HG03196 (cell line): ENCODE measurements around the gene LBR.
A peak's percentile ranks its signal among the peaks of the same experiment; 100 is the strongest.

Source experiments
- ATAC-seq: cut with Tn5 transposase; IDR thresholded peaks from one replicate; pipeline ENCODE4 v1.9.1; 2021; ENCODE audit not compliant: unreplicated experiment

LBR gene

DNA sequence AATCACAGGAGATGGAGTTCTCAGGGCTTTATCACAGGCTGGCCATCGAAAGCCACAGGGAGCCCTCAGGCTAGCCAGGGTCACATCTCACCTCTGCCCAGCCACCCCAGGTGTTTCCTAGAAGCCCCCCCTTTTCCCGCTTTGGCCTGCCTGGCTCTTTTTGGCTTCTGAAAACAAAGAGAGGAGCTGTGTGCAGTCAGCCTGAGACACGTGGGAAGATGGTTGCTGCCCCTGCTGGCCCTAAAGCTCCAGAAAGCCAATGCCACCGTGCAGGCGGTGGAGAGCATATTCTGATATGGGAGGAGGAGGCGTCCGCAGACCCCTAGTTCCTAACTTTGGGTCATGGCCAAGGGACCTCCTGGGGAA, 18.7 kb upstream of the LBR start:
- no peak for ATAC-seq

DNA sequence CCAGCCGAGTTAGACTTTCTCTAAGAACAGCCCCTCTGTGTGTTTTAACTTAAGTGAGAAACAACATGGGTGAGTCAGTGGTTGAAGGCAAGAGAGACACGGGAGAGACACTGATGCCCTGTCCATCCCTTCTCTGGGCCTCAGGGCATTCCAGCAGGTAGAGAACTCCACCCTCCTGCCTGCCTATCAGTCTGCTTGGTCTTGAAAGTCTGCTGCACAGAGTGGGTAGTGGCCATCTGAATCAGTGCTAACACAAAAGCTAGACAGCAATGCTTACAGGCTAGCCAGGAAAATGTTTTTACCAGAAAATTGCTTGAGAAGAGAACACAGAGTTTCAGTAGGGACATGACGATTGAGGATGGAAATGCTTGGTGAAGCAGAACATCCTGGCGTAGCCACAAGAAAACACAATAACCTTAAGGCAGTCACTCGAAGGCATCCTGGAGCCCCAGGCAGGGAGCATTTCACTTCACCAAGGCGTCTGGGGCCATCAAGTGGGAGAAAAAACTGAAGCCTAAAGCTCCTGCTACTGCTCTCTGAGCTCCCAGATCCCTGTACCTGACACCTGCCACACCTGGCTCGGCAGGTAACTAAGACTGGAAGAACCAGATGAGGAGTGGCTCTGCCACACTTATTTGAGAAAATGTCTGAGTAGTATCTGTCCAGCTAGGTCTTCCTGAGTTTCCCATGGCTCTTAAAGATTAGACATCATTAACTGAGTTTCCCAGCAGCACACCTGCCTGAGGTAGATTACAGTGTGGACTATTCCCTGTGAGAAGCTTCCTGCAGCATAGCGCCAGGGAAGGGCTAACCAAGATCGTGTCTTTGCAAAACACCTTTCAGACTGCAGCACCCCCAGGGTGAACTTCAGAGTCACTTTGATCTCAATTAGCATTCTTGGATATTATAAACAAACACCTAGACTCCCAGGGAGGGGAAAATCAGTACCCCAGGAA, 18.1 kb upstream of the LBR start:
- no peak for ATAC-seq

DNA sequence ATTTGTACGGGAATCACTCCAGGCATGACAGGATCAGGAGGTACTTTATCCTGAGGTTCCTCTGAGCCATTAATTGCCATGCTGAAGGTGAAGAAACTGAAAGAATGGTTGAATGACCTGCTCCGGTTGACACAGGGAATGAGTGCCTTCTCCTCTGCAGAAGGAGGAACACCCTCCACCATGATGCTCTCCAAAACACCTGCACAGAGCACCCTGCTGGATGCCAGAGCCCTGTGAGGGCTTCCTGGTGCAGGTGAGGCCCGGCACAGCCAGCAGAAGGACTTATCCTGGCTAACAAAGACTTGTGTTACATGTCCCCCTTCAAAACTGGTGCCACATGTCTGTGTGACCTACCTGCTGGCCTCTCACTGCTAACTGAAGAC, 14.3 kb upstream of the LBR start:
- no peak for ATAC-seq

DNA sequence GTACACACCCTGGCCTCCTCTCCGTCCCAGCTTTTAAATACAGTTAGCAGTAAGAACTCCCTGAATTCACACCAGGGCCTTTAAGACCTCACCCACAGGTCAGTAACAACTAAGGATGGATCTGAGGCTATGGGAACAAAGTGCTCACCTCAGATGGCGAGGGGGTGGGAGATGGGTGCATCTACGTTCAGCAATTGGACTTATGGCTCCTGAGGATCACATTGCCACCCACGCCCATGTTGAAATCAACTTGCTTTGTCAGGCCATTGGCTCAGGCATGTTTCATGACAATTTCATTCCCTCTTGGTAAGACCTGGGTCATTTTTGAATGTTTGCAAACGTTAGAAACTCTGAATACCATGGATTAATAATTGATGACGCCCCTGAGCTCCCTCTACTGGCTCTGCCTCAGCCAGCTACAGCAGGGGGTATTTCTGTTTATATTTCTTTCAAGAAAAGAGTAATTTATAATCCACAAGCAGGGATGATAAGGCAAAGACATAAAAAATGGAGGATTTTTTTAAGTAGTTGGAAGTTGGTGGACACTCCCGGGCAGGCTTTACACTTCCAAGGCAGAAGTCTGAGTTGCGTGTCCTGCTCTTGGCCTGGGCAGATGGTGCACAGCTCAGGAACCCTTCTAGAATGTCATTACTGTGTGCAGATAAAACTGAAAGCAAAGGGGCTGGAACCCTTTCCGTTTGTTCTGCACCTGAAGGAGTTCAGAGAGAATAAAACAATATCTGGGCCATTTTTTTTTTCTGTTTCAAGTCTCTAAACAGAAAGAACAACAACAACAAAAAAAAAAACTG, 13.7 kb upstream of the LBR start:
- ATAC-seq: peak; percentile 42

DNA sequence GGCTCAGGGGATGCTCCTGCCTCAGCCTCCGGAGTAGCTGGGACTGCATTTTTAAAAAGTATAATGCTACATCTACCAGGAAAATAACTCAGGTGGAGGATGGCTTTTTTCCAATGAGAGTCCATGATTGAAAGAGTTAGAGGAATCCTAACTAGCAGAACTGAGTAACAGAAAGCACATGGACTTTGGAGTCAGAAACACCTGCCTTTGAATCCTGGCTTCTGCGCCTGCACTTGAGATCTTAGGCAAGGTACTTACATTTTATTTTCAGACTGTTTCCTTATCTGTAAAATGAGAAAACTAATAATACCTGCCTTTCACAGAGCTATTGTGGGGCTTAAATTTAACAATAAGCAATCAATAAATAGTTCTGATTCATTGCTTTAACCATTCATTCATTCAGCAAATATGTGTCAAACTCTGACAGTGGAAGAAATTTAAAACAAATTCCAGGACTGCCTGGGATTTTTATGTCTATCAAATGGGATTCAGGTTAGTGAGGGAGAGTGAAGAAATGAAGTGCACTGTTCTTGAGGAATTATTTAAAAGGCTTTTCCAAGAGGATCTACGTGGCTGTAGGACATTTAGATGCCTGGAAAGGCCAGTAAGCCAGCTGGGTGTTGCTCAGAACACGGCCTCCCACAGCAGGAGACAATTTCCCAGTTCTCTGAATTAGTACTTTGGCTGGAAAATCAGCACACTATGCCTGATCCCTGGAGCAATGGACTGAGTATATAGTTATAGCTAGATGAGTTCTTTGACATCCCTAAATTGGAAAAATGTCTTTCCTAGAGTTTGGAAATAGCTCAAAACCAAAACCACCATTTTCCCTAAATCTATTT, 12.8 kb upstream of the LBR start:
- ATAC-seq: no peak

DNA sequence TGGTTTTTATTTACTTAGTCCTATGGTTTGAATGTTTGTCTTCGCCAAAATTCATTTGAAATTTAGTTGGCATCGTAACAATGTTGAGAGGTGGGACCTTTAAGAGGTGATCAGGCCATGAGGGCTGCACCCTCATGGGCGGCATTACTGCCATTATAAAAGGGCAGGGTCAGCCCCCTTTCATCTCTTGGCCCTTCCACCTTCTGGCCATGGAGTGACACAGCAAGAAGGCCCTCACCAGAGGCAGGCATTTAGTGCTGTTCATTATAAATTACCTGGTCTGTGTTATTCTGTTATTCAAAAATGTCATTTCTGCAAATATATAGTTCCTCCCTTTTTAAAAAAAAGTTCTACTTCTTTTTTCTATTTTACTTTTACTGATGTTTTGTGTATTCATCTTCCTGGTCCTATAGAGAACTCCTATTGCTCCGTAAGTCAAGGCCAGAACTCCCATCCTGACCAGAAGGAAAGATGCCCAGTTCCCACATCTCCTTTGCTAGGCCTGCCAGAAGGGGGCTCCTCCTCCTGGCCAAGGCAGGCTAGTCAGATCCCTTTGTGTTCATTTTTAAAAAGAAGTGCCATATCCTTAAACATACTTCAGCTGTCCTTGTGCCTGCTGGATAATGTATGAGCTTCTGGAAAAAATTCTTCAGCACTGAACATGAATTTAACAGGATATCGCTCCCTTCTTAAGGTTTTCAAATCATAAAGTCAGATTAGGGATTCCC, 10.0 kb upstream of the LBR start:
- ATAC-seq: no peak

DNA sequence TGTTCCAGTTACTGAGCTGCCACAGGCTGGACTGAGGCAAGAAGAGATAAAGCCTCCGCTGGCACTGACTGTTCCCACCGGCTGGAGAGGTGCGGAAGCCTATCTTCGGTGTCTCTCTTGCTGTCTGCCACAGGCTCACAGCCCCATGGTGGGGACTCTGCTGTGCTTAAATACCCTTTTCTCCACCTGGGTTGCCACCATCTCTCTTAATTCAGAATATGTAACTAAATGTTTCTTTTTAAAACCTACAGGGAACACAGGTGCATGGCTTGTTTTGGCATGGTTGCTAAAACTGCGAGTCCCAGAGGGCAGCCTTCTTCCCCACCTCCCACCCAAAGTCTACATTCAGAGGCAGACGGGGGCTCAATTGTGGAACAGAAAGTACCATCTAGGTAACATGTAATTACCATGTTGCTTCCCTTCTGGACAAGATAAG, 8.1 kb upstream of the LBR start:
- ATAC-seq: peak; percentile 54

DNA sequence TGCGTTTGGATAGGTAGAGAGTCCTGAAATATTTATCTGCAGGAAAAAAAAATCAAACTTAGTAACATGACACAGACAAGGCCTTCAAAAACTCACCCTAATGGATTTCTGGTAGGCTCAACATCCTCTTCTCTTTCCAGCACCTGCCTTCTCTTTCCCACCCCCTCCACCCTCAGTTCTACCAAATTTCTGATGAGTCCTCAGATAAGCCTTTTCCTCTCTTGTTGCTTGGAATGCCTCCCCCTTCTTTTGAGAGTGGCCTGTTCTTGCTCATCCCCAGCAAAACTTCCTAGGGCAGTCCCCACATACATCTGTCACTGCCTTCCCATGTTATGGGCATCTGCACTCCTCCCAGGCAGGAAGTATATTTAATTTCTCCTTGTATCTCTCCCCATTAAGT, 7.6 kb upstream of the LBR start:
- ATAC-seq: peak; percentile 14

DNA sequence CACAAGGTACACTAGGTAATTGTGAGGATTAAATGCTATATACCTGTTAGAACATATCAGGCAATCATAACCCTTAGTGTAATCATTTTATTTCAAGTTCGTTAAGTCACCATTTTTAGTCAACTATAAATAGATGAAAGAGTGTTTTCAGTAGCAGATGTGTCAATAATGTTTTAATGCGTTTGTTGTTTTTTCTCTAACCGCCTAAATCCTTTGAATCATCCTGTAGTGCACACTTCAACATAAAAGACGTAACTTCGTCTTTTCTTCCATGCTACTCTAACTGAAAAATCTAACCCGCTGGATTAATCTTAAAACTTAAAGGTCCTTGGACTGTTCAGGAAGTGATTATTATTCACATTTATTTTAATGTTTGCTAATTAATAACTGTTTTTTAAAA, 7.2 kb upstream of the LBR start:
- no peak for ATAC-seq

DNA sequence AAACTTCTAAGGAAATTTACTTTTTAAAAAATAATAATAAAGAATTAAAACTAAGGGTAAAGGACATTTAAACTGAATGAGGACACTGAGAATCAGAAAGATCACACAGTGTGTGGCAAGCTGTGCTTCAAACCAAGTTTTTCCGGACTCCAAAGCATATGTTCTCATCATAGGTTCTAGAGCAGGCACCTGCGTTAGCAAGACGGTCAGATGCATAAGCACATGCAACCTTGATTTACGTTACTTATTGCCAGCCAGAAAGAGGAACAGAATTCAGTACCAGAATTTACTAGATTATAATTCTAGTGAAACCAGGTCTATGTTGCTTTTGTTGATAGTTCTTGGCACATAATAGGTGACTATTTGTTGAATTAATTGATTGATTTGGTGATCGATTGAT, 6.2 kb upstream of the LBR start:
- no peak for ATAC-seq

DNA sequence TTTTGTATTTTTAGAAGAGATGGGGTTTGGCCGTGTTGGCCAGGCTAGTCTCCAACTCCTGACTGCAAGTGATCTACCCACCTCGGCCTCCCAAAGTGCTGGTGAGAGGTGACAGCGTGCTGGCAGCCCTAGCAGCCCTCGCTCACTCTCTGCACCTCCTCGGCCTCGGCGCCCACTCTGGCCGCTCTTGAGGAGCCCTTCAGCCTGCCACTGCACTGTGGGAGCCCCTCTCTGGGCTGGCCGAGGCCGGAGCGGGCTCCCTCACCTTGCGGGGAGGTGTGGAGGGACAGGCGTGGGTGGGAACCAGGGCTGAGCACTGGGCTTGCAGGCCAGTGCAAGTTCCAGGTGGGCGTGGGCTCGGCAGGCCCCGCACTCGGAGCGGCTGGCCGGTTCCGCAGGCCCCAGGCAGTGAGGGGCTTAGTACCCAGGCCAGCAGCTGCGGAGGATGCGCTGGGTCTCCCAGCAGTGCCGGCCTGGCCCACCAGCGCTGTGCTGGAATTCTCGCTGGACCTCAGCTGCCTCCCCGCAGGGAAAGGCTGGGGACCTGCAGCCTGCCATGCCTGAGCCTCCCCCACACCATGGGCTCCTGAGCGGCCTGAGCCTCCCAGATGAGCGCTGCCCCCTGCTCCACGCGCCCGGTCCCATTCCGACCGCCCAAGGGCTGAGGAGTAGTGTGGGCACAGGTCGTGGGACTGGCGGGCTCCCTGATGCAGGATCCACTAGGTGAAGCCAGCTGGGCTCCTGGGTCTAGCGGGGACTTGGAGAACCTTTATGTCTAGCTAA, 3.4 kb upstream of the LBR start:
- ATAC-seq: no peak

DNA sequence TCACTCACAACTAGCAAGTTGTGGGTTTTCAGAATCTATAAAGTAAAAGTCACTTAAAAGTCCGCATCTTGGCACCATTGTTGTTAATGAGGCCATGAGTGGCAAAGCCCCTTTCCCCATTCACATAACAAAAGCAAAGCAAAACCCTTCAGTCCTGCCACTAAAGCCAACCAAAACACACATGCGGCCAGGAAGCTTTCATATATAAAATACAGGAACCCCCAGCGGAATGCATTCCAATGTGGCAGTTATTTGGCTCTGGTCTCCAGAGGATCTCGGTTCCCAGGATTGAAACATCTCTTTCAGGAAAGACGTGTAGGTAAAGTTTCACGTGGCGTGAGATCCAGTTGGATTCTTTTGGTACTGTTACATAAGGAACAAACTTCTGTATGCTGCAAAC, 2.5 kb upstream of the LBR start:
- ATAC-seq: no peak

DNA sequence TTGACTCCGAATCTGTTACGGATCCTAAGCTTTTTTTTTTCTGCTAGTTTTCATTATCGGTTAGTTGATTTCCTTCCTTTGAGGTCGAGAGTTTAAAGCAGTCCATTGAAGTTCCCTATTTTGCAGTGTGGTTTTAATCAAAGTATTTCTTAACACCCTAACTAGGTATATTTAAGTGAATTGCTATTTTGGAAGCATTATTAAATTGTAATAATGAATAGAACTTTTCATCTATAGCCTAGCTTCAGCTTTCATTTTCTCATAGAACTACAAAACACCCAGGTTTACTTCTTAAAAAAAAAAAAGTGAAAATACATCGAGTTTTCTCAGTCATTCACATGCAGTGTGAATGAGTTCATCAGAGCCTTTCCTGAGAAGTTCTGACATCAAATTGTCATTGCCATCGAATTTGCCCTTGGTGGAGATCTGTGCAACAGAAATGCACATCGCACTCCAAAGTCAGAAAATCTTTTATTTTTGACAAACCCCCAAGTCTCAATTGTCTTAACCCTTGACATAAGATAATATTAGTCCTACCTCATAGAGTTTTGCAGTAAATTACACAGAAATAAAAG, 1.1 kb upstream of the LBR start:
- no peak for ATAC-seq

DNA sequence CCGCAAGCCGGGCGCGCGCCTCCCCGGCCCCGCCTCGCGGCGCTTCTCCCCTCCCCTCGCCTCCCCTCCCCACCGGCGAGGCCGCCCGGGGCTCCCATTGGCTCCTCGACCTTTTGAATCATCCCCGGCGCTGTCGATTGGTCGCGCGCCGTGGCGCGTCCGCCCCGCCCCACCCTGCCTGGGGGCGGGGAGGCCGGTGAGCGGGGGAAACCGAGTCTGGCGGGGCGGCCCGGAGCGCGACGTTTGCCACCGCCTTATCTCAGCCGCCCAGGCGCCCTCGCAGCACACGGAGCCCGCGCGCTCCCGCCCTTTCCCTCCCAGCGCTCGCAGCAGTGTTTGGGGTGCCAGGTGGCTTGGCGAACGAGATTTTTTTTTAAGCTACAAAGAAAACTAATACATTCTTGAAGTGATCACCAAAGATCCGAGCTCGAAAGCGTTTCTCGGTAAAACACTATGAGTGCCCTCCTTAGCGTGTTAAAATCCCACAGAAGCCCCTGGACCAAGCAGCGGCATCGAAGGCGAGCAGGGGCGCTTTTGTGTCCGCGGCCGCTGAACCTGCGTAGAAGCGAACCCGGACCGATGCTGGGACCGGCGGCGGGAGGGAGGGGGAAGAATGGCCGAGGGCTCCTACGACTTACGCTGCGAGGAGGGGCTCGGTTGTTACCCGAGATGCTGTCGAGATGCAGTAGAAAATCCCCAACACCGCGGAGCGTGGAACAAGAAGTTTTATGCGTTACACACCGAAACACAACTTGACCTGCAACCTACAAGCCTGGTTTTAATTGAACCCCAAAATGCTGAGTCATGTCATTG, 436 bp upstream of the LBR start:
- peak; percentile 88 for ATAC-seq

DNA sequence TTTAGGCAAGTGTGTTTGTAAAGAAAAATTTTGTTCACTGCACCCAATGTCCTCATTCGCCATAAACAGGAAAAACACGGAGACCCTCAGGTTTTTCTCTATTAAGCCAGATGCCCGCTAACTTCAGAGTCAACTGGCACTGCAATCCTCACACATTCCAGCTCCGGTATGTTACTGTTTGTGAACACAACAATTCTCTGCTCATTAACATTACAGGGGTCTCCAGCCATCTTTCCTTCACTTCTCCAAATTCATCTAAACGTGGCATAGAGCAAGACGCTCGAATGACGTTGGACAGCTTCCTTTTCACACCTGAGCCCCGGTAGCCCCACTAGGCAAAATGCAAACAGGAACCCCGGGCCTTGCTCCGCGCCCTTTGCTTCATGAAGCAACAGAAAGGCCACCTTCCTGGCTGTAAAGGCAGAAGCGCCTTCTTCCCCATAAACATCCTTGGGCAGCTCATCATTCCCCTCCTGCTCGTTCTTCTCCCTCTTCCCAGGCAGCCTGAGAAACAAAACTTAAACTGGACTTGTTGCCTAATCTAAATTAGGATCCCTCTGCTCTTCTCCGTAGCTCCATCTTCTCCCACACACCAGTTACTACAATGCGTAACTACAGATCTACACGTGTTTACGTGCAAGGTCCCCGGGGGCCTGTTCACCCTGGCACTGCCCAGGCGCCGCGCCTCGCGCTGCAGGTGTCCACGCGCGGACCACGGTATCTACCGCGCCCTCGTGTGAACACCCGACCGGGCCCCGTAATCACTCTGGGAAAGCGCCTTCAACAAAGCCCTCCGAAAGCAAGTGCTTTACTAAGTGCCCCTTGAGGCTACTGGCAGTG, 1.2 kb downstream of the LBR start:
- ATAC-seq: no peak

DNA sequence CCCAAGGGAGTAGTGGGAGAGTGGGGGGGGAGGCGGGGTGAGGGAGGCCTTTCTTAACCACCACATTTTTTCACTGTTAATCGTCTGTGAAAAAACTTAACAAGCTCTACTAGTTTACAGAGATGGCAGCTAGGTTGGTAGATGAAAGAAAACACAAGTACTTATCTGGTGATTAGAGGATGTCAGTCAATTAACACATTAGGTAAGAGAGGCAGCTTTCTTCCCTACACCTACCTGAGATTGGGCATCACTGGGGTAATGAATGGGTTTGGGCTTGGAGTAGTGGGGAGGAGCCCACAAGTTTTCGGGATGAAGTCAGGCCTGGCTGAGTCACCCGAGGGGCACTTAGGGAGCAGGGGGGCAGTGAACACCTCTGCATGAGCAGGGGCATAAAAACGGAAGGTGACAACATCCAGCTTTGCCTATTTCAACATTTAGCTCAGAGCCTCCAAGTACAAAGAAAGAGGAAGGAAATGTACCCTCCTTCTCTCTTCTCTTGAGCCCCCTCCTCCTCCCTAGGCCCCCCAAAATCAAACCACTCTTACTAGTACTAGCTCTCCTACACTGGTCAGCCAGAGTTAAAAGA, 2.5 kb downstream of the LBR start:
- ATAC-seq: no peak

DNA sequence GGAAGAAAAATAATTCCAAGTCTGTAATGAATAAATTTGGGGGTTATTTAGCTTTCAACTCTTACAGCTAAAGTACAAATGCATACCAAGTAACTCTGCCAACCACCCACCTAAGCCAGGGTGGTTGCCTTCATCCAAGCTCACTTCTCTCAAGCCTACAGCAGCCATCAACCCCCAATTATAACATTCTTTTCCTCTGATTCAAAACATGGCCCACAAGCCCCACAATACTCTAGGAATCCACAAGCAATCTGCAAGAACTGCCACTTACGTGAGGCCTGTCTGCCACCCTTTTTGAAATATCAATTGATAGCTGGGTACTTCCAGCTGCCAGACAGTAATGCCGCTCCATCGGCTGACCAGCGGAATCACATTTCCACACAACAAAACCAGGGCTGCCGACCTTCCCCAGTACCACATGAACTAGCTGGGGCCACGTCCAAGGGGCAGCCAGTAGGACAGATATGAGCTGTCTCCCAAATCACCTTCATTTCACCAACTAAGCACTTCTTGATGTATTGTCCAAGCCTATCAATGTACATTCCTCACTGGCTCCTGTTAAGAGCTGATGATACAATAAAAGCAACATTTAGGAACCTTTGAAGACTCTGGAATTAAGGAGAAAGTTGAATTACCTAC, 3.2 kb downstream of the LBR start:
- ATAC-seq: no peak
